HFFc6 (cell line): ENCODE measurements around the gene PLD5. TPM values are rescaled to one million over a fixed set of nuclear protein-coding genes. Genes with fewer than 3 reads are reported as not detected.

ENCODE experiments used
- DNase-seq: peaks from one replicate; pipeline ENCODE4 v3.0.0-alpha.2; 2018
- H3K27ac Mint-ChIP-seq: 2 replicates; pipeline ENCODE4 v1.8.0; 2020; ENCODE audit warnings: mild to moderate bottlenecking, mixed read lengths
- H3K27me3 Mint-ChIP-seq: 2 replicates; pipeline ENCODE4 v1.8.0; 2021; ENCODE audit warnings: mild to moderate bottlenecking, moderate library complexity, mixed read lengths; ENCODE audit not compliant: insufficient read depth
- H3K36me3 Mint-ChIP-seq: 2 replicates; pipeline ENCODE4 v1.8.0; 2021; ENCODE audit warnings: low read depth, mixed read lengths
- H3K4me1 Mint-ChIP-seq: 2 replicates; pipeline ENCODE4 v1.8.0; 2020; ENCODE audit warnings: low read depth, mixed read lengths
- H3K4me3 Mint-ChIP-seq: 2 replicates; pipeline ENCODE4 v1.8.0; 2020; ENCODE audit warnings: mild to moderate bottlenecking, moderate library complexity, mixed read lengths
- H3K9me3 Mint-ChIP-seq: 2 replicates; pipeline ENCODE4 v1.8.0; 2020; ENCODE audit warnings: mild to moderate bottlenecking, mixed read lengths
- total RNA-seq, 6 experiments: library from RNA; stranded (reverse); fragmentation: NEBNext Ultra II Directional; extraction: Animal tissue kit (Norgen Biotek cat#: 25700); gene quantifications; 2 replicates in 1 of 6; 3 replicates in 5 of 6; pipeline ENCODE4 v1.2.3, GENCODE V29; 2021
- TF ChIP-seq, protein P1 (sequence below): fragments of 200-600 bp; sonication (generic); IDR thresholded peaks from 2 replicates; pipeline ENCODE4 v1.5.0; 2021; ENCODE audit warnings: antibody characterized with exemption, mild to moderate bottlenecking

Gene PLD5
- total RNA-seq, 6 experiments from 2014 or later = not detected

DNA sequence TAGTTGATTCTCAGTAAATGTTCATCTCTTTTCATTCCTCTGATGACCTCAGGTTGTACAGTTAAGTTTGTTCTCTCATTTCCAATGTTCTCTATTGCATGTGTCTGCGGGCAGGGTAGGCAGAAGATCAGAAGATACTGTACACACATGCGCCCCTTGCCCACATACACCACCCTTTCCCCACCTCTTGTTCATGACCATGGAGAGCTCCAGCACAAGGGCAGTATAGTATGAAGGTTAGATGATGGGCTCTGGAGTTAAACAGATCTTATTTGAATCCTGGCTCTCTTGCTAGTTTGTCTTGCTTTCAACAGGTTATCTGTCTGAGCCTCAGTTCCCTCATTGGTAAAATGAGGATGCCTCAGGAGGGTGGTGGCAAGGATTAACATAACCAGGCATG lies 17.8 kb upstream of the PLD5 start:
- Mint-ChIP-seq H3K9me3 (peaks cover 30% of the 10 kb centered on the region), H3K36me3 (no peaks in the 10 kb centered on the region), H3K27ac (no peak overlapping the region), H3K4me3 (no peak overlapping the region), H3K4me1 (no peaks in the 10 kb centered on the region), H3K27me3 (no peaks in the 10 kb centered on the region)
- DNase-seq = no peak
- TF ChIP-seq, protein P1, sequence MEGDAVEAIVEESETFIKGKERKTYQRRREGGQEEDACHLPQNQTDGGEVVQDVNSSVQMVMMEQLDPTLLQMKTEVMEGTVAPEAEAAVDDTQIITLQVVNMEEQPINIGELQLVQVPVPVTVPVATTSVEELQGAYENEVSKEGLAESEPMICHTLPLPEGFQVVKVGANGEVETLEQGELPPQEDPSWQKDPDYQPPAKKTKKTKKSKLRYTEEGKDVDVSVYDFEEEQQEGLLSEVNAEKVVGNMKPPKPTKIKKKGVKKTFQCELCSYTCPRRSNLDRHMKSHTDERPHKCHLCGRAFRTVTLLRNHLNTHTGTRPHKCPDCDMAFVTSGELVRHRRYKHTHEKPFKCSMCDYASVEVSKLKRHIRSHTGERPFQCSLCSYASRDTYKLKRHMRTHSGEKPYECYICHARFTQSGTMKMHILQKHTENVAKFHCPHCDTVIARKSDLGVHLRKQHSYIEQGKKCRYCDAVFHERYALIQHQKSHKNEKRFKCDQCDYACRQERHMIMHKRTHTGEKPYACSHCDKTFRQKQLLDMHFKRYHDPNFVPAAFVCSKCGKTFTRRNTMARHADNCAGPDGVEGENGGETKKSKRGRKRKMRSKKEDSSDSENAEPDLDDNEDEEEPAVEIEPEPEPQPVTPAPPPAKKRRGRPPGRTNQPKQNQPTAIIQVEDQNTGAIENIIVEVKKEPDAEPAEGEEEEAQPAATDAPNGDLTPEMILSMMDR = no peak

DNA sequence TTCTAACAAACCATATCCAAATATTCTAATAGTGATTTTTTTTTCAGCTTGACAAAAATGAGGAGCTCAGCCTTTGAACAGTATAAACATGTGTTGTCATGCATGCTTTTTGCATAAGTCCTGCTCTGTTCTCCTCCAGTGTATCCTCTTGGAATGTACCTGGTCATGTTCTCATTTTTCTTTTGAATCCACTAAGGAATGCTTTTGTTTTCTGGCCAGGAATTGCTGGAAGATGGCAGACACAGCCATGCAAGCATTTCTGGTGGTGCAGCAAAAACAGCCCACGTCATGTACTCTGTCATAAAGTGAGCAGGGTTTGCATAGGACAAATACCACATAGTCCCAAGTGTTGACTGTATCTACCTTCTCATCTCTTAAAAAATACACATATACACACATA lies 11.5 kb upstream of the PLD5 start:
- Mint-ChIP-seq H3K27ac (no peak overlapping the region), H3K4me3 (no peak overlapping the region), H3K36me3 (no peaks in the 10 kb centered on the region), H3K27me3 (no peaks in the 10 kb centered on the region), H3K9me3 (peaks cover 32% of the 10 kb centered on the region), H3K4me1 (no peaks in the 10 kb centered on the region)
- TF ChIP-seq, protein P1 = no peak
- no peak for DNase-seq

DNA sequence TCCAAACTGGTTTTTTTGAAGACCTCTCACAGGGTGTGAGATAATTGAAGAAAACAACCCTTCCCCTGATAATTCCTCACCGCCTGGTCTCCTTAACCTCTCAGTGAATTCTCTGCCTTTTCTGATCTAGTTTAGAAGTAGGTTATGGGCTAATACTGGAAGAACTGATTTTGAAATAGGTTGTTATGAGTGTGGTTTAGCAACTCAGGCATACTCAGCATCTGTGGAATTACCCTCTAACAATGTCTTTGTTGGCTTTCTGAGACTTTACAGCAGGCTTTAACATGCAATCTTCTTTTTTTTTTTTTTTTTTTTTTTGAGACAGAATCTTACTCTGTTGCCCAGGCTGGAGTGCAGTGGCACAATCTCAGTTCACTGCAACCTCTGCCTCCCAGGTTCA lies 10.3 kb upstream of the PLD5 start:
- Mint-ChIP-seq H3K27ac (no peak overlapping the region), H3K36me3 (no peaks in the 10 kb centered on the region), H3K4me1 (no peaks in the 10 kb centered on the region), H3K27me3 (no peaks in the 10 kb centered on the region; the same call in 1 of the 2 replicates), H3K4me3 (no peak overlapping the region), H3K9me3 (peaks cover 26% of the 10 kb centered on the region)
- DNase-seq = no peak
- TF ChIP-seq, protein P1 = no peak

DNA sequence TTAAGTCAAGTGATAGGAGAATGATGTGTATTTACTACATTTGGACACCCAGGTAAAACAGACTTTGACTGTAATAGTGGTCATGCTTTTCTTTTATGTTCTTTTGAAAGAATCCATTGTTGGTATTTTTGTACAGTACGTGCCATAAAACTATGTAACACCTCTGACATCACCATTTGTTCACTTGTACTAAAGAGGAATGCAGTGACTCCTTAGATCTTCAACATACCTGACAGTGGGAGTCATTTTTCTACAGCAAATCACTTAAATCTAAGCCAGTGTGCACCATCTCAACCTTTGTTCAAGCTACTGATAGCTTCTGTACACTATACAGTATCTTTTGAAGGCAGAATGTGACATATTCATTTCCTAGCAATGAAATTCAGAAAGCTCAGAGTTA lies 6.3 kb upstream of the PLD5 start:
- H3K9me3 Mint-ChIP-seq = peaks cover 20% of the 10 kb centered on the region
- no peak overlapping the region for H3K4me3 Mint-ChIP-seq
- no peaks in the 10 kb centered on the region; the same call in 1 of the 2 replicates for H3K27me3 Mint-ChIP-seq
- 0 out of 2 replicates have a peak, but pooled peaks cover 2% of the 10 kb centered on the region for H3K36me3 Mint-ChIP-seq
- no peak overlapping the region for H3K27ac Mint-ChIP-seq
- DNase-seq = no peak
- no peaks in the 10 kb centered on the region for H3K4me1 Mint-ChIP-seq
- TF ChIP-seq, protein P1 = no peak

DNA sequence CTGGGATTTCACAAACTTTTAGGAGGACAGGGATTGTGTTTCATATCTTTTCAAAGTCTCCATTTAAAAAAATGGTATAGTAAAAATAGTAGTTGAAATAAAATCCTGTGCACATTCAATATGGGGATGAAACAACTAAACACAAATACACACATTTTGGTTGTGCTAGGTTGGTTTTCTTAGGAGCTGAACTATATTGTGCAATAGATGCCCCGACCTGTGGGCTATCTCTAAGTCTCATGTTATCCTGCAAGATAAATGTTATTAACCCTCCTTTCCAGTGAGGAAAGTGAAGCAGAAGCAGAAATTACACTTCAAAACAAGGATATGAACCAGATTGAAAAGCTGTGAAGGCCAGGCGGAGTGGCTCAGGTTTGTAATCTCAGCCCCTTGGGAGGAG lies 1.3 kb upstream of the PLD5 start:
- H3K36me3 Mint-ChIP-seq = peaks cover 8% of the 10 kb centered on the region; the same call in 1 of the 2 replicates
- H3K4me3 Mint-ChIP-seq = no peak overlapping the region
- TF ChIP-seq, protein P1 = no peak
- no peaks in the 10 kb centered on the region for H3K4me1 Mint-ChIP-seq
- DNase-seq = no peak
- H3K27me3 Mint-ChIP-seq = no peaks in the 10 kb centered on the region; the same call in 1 of the 2 replicates
- H3K9me3 Mint-ChIP-seq = peaks cover 16% of the 10 kb centered on the region
- H3K27ac Mint-ChIP-seq = no peak overlapping the region

DNA sequence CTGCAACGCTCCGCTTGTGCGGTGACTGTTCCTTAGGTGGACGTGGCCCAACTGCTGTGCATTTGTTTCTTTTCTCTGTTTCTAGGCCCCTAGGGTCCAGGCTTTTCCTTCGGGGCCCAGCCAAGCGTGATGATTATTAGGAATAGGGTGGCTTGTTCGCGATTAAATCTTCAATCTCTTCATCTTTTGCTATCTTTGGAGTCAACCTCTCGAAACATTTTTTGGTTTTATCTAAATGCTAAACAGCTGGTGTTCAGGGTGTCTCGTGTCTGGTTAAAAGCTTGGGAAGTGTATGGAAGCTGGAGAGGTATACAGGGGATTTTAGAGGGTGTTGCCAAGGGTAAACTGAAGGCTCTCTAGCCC lies 844 bp upstream of the PLD5 start:
- Mint-ChIP-seq H3K4me3 (no peak overlapping the region), H3K9me3 (peaks cover 16% of the 10 kb centered on the region), H3K27ac (no peak overlapping the region), H3K27me3 (no peaks in the 10 kb centered on the region; the same call in 1 of the 2 replicates), H3K4me1 (no peaks in the 10 kb centered on the region), H3K36me3 (peaks cover 8% of the 10 kb centered on the region; the same call in 1 of the 2 replicates)
- TF ChIP-seq, protein P1 = no peak
- no peak for DNase-seq
